ENCODE data around the gene FANCC.

DNA sequence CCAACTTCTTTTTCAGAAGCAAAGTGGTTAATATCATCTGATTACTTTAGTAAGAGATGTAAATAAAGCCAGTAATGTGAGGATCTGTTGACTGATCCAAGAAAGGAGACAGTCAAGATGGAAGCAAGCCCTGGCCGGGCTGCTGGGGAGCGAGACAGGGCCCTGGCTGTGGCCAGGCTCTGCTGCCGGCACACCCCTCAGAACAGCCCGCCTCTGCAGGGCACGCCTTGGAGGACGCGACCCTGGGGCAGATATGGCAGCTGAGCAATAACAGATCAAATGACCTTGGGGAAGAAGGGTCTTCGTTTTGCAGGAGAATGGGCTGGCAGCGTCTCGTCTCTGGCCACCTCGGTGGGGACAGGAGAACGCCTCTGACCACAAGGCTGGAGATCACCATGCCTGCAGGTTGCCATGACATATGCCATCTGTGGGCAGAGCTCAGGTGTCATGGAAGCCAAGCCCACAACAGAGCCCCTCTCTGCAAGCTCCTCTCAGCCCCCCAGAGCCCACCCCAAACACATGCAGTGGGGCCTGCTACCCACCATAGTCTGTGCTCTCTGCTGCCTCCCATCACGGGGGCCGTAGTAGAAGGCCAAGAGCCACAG lies 206.5 kb downstream of the FANCC start:
- TF ChIP-seq TAF1 (conservative IDR thresholded peaks at IDR 0.05) (no peak), YY1 (IDR thresholded peaks at IDR 0.05) (no peak), SP1 (IDR thresholded peaks at IDR 0.05) (no peak), GABPA (IDR thresholded peaks at IDR 0.05 in 1 of 2, conservative IDR thresholded peaks at IDR 0.05 in 1 of 2) (no peak)
- TF ChIP-seq, protein P1, sequence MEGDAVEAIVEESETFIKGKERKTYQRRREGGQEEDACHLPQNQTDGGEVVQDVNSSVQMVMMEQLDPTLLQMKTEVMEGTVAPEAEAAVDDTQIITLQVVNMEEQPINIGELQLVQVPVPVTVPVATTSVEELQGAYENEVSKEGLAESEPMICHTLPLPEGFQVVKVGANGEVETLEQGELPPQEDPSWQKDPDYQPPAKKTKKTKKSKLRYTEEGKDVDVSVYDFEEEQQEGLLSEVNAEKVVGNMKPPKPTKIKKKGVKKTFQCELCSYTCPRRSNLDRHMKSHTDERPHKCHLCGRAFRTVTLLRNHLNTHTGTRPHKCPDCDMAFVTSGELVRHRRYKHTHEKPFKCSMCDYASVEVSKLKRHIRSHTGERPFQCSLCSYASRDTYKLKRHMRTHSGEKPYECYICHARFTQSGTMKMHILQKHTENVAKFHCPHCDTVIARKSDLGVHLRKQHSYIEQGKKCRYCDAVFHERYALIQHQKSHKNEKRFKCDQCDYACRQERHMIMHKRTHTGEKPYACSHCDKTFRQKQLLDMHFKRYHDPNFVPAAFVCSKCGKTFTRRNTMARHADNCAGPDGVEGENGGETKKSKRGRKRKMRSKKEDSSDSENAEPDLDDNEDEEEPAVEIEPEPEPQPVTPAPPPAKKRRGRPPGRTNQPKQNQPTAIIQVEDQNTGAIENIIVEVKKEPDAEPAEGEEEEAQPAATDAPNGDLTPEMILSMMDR (IDR thresholded peaks at IDR 0.05; ENCODE audit: low read depth, low read length, missing input control) = no peak
- TF ChIP-seq, protein P2, sequence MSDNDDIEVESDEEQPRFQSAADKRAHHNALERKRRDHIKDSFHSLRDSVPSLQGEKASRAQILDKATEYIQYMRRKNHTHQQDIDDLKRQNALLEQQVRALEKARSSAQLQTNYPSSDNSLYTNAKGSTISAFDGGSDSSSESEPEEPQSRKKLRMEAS (IDR thresholded peaks at IDR 0.05) = no peak
- TF ChIP-seq, protein P3, sequence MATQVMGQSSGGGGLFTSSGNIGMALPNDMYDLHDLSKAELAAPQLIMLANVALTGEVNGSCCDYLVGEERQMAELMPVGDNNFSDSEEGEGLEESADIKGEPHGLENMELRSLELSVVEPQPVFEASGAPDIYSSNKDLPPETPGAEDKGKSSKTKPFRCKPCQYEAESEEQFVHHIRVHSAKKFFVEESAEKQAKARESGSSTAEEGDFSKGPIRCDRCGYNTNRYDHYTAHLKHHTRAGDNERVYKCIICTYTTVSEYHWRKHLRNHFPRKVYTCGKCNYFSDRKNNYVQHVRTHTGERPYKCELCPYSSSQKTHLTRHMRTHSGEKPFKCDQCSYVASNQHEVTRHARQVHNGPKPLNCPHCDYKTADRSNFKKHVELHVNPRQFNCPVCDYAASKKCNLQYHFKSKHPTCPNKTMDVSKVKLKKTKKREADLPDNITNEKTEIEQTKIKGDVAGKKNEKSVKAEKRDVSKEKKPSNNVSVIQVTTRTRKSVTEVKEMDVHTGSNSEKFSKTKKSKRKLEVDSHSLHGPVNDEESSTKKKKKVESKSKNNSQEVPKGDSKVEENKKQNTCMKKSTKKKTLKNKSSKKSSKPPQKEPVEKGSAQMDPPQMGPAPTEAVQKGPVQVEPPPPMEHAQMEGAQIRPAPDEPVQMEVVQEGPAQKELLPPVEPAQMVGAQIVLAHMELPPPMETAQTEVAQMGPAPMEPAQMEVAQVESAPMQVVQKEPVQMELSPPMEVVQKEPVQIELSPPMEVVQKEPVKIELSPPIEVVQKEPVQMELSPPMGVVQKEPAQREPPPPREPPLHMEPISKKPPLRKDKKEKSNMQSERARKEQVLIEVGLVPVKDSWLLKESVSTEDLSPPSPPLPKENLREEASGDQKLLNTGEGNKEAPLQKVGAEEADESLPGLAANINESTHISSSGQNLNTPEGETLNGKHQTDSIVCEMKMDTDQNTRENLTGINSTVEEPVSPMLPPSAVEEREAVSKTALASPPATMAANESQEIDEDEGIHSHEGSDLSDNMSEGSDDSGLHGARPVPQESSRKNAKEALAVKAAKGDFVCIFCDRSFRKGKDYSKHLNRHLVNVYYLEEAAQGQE (IDR thresholded peaks at IDR 0.05) = no peak

All from liver (tissue), 3 donors.